ENCODE data around the gene NUP62. TPM values are rescaled to one million over a fixed set of nuclear protein-coding genes. Genes with fewer than 3 reads are reported as not detected.

The NUP62 gene
- total RNA-seq, 1 experiment from 2014 or later: 127 TPM

GRCh38 chr19:49883094-49883493 lies 46.2 kb downstream of the NUP62 start:
- Histone ChIP-seq H3T11ph (ENCODE audit: low read length) (no peak overlapping the region), H3K18ac (ENCODE audit: insufficient read length, low read depth, low read length) (no peak overlapping the region), H4K91ac (ENCODE audit: insufficient read length, low read depth, low read length) (no peak overlapping the region), H3K4me1 (ENCODE audit: insufficient read depth, low read length) (no peaks in the 10 kb centered on the region), H4K20me1 (ENCODE audit: control insufficient read depth, insufficient read depth, insufficient read length) (no peaks in the 10 kb centered on the region), H2BK120ac (ENCODE audit: low read depth, low read length, poor library complexity, severe bottlenecking) (no peak overlapping the region), H4K5ac (ENCODE audit: insufficient read length, low read depth, low read length) (no peak overlapping the region), H3K4ac (ENCODE audit: low read depth, low read length) (no peak overlapping the region), H3K79me2 (ENCODE audit: insufficient read depth, low read length) (no peaks in the 10 kb centered on the region), H3K4me2 (ENCODE audit: insufficient read depth, insufficient read length, low read length) (no peak overlapping the region), H3K23ac (ENCODE audit: insufficient read length, low read depth, low read length) (no peak overlapping the region), H2BK5ac (ENCODE audit: insufficient read length, low read length) (no peak overlapping the region), H2BK12ac (ENCODE audit: insufficient read length, low read depth, low read length) (no peak overlapping the region), H3K9me3 (ENCODE audit: control insufficient read depth, low read depth, low read length) (no peaks in the 10 kb centered on the region), H2BK20ac (ENCODE audit: low read depth, low read length, poor library complexity, severe bottlenecking) (no peak overlapping the region), H3K27ac (ENCODE audit: insufficient read length, low read depth, low read length) (no peak overlapping the region), H3K14ac (ENCODE audit: insufficient read depth, low read length) (no peak overlapping the region), H3K79me1 (ENCODE audit: insufficient read depth, low read depth, low read length, poor library complexity, severe bottlenecking) (no peaks in the 10 kb centered on the region), H2BK15ac (ENCODE audit: low read depth, low read length) (no peak overlapping the region), H2AFZ (ENCODE audit: low read length) (no peak overlapping the region), H3K23me2 (ENCODE audit: insufficient read length, low read depth, low read length, poor library complexity, severe bottlenecking) (peaks cover 6% of the 10 kb centered on the region), H3K56ac (ENCODE audit: insufficient read length, low read depth, low read length) (no peak overlapping the region), H3K9ac (ENCODE audit: extremely low read depth, insufficient read length, low read length) (no peak overlapping the region), H2AK5ac (ENCODE audit: insufficient read length, low read length) (no peak overlapping the region), H3K27me3 (ENCODE audit: insufficient read depth, low read length) (no peaks in the 10 kb centered on the region), H4K8ac (replicated peaks; ENCODE audit: insufficient read length, low read depth, low read length) (no peak overlapping the region)
- Mint-ChIP-seq H3K4me1 (peaks cover 10 to 14% of the 10 kb centered on the region in 2 experiments), H3K4me3 (no peak overlapping the region), H3K27ac (no peak overlapping the region), H3K36me3 (ENCODE audit: insufficient read depth in 1 of 3, low read depth in 3 of 3) (peaks cover 54 to 71% (median 69%) of the 10 kb centered on the region in 3 experiments), H3K27me3 (ENCODE audit: low read depth) (no peaks in the 10 kb centered on the region), H3K9me3 (no peaks in the 10 kb centered on the region)
- WGBS (ENCODE audit: extremely low coverage, insufficient read length, low lambda C conversion rate): no CpG with 5 or more reads among the region's 5 CpGs
- TF ChIP-seq CTCF (conservative IDR thresholded peaks at IDR 0.05): no peak
- DNase-seq: no peak
